NCI-H748 (cell line): Measurements from ENCODE around the gene PPAN.

Experiments used
- DNase-seq: peaks from one replicate; lab custom pipeline; 2025; ENCODE audit not compliant: unreplicated experiment; lab: John Stamatoyannopoulos, UW

PPAN gene

GRCh38 chr19:10091895-10092641 is 14.1 kb upstream of the PPAN start:
- no peak for DNase-seq

GRCh38 chr19:10092648-10093294 is 13.4 kb upstream of the PPAN start:
- DNase-seq, result no peak

- no peak for DNase-seq
Measured at GRCh38 chr19:10093295-10094186, 12.6 kb upstream of the PPAN start.

DNA sequence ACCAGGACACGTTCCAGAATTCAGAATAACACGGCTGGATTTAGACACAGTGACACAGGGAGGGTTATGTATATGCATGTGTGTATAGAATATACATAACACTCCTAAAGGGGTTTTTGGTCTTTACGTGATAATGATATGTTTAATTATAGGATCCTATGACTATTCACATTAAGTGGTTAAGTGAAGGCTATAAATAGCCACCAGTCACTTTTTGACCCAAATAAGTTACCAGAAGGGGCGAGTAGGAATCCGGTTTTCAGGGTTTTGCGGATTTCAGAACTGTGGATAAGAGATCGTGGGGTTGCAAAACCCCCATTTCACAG is 10.6 kb upstream of the PPAN start:
- no peak for DNase-seq

GRCh38 chr19:10095948-10096614 is 10.1 kb upstream of the PPAN start:
- DNase-seq, result peak; percentile 89

DNA sequence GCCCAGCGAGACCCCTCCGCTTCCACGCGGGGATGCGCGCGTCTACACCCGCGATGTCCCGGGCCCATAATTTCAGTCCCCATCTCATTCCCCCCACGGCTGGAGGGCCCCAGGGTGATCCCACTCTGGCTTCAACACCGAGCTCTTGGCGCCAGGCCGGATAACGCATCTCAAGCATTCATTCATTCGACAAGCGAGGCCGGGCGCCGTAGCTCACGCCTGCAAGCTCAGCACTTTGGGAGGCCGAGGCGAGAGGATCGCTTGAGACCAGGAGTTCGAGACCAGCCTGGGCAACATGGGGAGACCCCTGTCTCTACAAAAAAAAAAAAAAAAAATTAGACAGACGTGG is 9.6 kb upstream of the PPAN start:
- DNase-seq, result no peak

GRCh38 chr19:10100163-10100785 is 5.9 kb upstream of the PPAN start:
- no peak for DNase-seq

DNA sequence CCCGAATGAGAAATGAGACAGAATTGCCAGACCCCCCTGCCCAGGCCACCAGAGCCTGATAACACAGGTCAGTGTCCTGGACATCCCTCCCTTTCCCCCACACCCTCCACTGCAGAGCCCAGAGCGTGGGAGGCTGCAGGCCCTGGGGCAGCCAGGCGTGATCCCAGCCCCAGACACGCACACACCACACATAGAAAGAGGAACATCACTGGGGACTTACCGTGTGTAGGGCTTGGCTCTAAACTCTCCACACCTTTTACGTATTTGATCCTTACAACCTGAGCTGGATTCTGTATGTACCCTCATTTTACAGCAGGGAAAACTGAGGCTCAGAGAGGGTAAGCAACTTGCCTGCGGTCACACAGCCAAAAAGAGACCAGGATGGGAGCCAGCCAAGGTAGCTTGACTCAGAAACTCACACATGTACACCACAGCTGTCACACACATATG is 3.4 kb upstream of the PPAN start:
- no peak for DNase-seq

DNA sequence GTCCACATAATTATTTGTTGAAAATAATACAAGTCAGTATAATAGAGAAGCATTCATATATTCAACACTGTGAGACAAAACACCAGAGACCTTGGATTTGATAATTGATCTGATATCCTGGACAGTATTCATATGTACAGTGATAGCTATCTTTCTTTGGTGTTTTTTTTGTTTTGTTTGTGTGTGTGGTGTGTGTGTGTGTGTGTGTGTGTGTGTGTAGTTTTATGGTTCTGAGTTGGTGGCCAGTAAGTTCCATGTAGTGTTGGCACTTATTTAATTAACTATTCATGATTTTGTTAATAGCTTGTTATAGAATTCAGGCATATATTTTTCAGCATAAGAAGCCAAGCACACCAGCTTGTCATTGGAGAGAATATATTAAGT is 2.0 kb upstream of the PPAN start:
- no peak for DNase-seq

GRCh38 chr19:10104665-10105508 is 1.3 kb upstream of the PPAN start:
- DNase-seq, result no peak

DNA sequence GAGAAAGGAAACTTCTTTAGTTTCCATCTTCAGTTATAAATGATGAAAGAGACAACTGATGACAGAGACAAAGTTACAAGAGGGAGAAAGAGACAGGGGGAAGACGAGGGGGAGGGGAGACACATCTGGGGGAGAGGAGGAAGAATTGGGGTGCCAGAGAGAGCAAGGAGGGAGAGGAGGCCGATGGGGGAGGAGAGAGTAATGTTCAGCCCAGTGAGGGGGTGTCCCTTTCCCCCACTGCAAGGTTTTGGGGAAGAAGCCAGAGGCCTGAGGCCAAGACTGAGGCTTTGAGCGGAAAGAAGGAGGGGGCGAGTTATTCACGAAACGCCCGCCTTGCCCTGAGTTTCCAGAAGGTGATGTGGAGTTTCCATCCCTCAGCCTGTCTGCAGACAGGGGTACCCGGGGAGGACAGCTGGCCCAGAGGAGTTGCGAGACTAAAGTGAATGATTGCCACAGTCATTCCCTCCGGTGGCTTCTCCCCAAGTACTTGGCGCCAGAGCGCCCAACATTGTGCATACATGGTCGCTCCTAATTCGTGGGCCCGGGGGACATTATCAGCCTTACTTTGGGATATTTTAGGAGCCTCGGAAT is 558 bp upstream of the PPAN start:
- DNase-seq, result no peak

DNA sequence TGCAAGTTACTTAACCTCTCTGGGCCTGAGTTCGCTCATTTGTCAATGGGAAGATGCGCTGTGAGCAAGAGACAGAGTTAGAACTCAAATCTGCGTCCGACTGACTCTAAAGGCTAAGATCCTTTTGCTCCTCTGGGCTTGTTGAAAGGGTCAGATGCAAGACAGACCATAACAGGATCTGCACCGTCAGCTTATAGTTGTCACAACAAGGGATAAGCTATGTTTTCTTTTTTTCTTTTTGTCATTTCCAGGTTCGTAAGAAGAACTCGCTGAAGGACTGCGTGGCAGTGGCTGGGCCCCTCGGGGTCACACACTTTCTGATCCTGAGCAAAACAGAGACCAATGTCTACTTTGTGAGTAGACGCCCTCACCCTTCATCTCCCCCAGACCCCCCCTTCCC is 1.1 kb downstream of the PPAN start:
- DNase-seq, result no peak

- no peak for DNase-seq
Measured at GRCh38 chr19:10107817-10108367, 1.7 kb downstream of the PPAN start.

- no peak for DNase-seq
Measured at GRCh38 chr19:10109528-10109927, 3.4 kb downstream of the PPAN start.

DNA sequence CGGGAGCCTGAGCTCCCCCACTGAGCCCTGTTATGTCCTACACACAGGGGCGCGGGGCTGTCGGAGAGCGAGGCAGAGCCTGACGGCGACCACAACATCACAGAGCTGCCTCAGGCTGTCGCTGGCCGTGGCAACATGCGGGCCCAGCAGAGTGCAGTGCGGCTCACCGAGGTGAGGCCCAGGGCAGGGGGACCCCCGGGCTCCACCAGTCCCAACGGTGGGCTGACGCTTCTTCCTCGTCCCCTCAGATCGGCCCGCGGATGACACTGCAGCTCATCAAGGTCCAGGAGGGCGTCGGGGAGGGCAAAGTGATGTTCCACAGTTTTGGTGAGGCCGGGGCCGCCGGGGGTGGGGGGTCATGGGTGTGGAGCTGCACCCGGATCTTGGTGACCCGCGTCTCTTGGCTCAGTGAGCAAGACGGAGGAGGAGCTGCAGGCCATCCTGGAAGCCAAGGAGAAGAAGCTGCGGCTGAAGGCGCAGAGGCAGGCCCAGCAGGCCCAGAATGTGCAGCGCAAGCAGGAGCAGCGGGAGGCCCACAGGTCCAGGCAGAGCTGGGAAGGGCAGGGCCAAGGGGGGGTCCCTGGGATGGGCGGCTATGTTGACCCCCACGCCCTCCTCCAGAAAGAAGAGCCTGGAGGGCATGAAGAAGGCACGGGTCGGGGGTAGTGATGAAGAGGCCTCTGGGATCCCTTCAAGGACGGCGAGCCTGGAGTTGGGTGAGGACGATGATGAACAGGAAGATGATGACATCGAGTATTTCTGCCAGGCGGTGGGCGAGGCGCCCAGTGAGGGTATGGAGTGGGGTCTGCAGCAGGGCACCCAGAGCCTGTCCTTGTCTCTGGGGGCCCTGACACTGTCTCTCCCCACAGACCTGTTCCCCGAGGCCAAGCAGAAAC is 4.2 kb downstream of the PPAN start:
- DNase-seq, result no peak

DNA sequence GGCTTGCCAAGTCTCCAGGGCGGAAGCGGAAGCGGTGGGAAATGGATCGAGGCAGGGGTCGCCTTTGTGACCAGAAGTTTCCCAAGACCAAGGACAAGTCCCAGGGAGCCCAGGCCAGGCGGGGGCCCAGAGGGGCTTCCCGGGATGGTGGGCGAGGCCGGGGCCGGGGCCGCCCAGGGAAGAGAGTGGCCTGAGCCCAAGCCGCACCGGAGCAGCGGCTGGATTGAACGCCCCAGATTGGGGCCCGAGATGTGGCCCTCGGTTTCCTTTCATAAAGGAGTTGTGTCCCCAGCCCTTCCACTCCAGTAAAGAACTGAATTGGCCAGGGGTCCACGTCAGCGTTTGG is 4.8 kb downstream of the PPAN start:
- DNase-seq, result no peak

- no peak for DNase-seq
Measured at GRCh38 chr19:10111405-10111811, 5.2 kb downstream of the PPAN start, which contains the start of gene P2RY11. Gene P2RY11 (plus strand): TSS chr19:10111693. CDS start chr19:10111722, 29 bp downstream.

GRCh38 chr19:10112037-10112761 is 6.0 kb downstream of the PPAN start:
- no peak for DNase-seq
